Endodermal cell (in vitro differentiated cells): ENCODE data around the gene LRRC32. TPM values are rescaled to one million over a fixed set of nuclear protein-coding genes. Genes with fewer than 3 reads are reported as not detected.

Source experiments
- DNase-seq: peaks from one replicate; pipeline ENCODE4 v3.0.0-alpha.2; 2017
- H3K27ac ChIP-seq: 2 replicates; pipeline ENCODE4 v1.5.1; 2013; ENCODE audit warnings: mild to moderate bottlenecking, low read depth, low read length, moderate library complexity
- H3K27me3 ChIP-seq: 2 replicates; pipeline ENCODE4 v1.6.1; 2013; ENCODE audit warnings: mild to moderate bottlenecking, low read length, moderate library complexity; ENCODE audit not compliant: insufficient read depth, control insufficient read depth, poor library complexity, severe bottlenecking
- H3K36me3 ChIP-seq: 2 replicates; pipeline ENCODE4 v1.7.0; 2013; ENCODE audit warnings: mild to moderate bottlenecking, low read length, moderate library complexity; ENCODE audit not compliant: control insufficient read depth, insufficient read depth
- H3K4me1 ChIP-seq: one replicate; pipeline ENCODE4 v1.7.0; 2013; ENCODE audit warnings: low read length; ENCODE audit not compliant: control insufficient read depth, insufficient read depth
- H3K4me3 ChIP-seq: 2 replicates; pipeline ENCODE4 v1.5.1; 2013; ENCODE audit warnings: mild to moderate bottlenecking, low read length, moderate library complexity
- H3K9ac ChIP-seq: 2 replicates; pipeline ENCODE4 v1.6.1; 2013; ENCODE audit warnings: mild to moderate bottlenecking, low read length, moderate library complexity; ENCODE audit not compliant: poor library complexity, severe bottlenecking; ENCODE audit errors: extremely low read depth
- H3K9me3 ChIP-seq: 2 replicates; pipeline ENCODE4 v1.6.1; 2013; ENCODE audit warnings: mild to moderate bottlenecking, low read length, moderate library complexity; ENCODE audit not compliant: control insufficient read depth
- H3K27ac Mint-ChIP-seq: 2 replicates; pipeline ENCODE4 v1.8.0; 2020; ENCODE audit warnings: mixed read lengths
- H3K27me3 Mint-ChIP-seq: 2 replicates; pipeline ENCODE4 v1.8.0; 2021; ENCODE audit warnings: mild to moderate bottlenecking, mixed read lengths; ENCODE audit not compliant: insufficient read depth
- H3K36me3 Mint-ChIP-seq: 2 replicates; pipeline ENCODE4 v1.8.0; 2020; ENCODE audit warnings: low read depth, mixed read lengths
- H3K4me1 Mint-ChIP-seq: 2 replicates; pipeline ENCODE4 v1.8.0; 2020; ENCODE audit warnings: mixed read lengths
- H3K4me3 Mint-ChIP-seq: 2 replicates; pipeline ENCODE4 v1.8.0; 2020; ENCODE audit warnings: mild to moderate bottlenecking, moderate library complexity, mixed read lengths
- H3K9me3 Mint-ChIP-seq: 2 replicates; pipeline ENCODE4 v1.8.0; 2020; ENCODE audit warnings: mild to moderate bottlenecking, mixed read lengths
- WGBS, 2 experiments: methylation state at CpG; one replicate each; pipeline versions ENCODE4 v1.1.5 to v1.1.7; 2013; ENCODE audit warnings: missing lambda C conversion rate in 2 of 2, mixed read lengths in 1 of 2; ENCODE audit not compliant: insufficient coverage in 1 of 2, insufficient read length in 1 of 2; 5-methylcytosine and 5-hydroxymethylcytosine counted together
- total RNA-seq, 2 donors: library from RNA; stranded (reverse); fragmentation: NEBNext Ultra II Directional in 1 of 2; extraction: Animal tissue kit (Norgen Biotek cat#: 25700) in 1 of 2; gene quantifications; 2 replicates in 1 of 2; 3 replicates in 1 of 2; pipeline ENCODE4 v1.2.1, GENCODE V29; 2021
- TF ChIP-seq, protein P1 (sequence below): fragments of 200-600 bp; sonication (generic); conservative IDR thresholded peaks from 2 replicates; pipeline ENCODE4 v1.5.0; 2021; ENCODE audit warnings: antibody characterized with exemption, mild to moderate bottlenecking

LRRC32 gene
- total RNA-seq, 2 donors from 2014 or later = 1.3 to 1.6 TPM

DNA sequence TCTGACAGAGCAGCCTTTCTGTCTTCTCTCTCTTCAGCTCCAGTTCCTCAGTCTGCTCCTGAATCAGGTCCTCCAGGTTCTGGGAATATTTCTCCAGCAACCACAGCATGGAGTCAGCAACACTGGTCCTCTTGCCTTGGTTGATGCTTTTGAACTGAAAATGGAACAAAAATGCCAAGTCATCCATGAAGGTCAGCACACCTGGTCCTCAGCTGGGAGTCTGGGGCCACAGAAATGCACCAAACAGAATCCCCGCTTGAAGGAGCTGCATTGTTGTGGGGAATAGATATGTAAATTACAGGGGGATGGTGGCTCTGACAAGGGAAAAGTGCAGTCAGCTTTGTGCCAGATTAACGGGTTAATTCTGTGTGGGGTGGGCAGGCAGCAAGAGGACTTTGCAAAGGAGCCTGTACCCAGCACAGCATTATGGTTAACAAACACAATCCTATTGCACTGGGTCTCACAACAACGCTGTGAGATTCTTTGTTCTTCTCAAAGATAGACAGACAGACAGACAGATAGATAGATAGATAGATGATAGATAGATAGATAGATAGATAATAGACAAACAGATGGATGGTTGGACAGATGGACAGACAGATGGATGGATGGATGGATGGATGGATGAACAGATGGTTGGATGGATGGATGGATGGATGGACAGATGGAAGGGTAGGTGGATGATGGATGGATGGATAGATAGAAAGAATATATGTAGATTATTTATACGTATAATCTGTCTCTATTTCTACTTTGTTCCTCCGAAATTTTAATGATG, 33.8 kb upstream of the LRRC32 start:
- Mint-ChIP-seq H3K4me1 (peaks cover 6% of the 10 kb centered on the region), H3K4me3 (no peak overlapping the region), H3K9me3 (no peaks in the 10 kb centered on the region), H3K36me3 (no peaks in the 10 kb centered on the region), H3K27me3 (peaks cover 2% of the 10 kb centered on the region), H3K27ac (peak overlapping the region; percentile 75)
- no peaks in the 10 kb centered on the region for H3K27me3 ChIP-seq
- no peak for DNase-seq
- H3K9ac ChIP-seq = no peak overlapping the region
- H3K4me3 ChIP-seq = no peak overlapping the region
- 36% methylated on average over 3 of the region's 5 CpGs; no CpG with 5 or more reads in 1 of the 2 experiments for WGBS, 2 experiments
- no peaks in the 10 kb centered on the region for H3K36me3 ChIP-seq
- no peak overlapping the region for H3K27ac ChIP-seq
- TF ChIP-seq, protein P1, sequence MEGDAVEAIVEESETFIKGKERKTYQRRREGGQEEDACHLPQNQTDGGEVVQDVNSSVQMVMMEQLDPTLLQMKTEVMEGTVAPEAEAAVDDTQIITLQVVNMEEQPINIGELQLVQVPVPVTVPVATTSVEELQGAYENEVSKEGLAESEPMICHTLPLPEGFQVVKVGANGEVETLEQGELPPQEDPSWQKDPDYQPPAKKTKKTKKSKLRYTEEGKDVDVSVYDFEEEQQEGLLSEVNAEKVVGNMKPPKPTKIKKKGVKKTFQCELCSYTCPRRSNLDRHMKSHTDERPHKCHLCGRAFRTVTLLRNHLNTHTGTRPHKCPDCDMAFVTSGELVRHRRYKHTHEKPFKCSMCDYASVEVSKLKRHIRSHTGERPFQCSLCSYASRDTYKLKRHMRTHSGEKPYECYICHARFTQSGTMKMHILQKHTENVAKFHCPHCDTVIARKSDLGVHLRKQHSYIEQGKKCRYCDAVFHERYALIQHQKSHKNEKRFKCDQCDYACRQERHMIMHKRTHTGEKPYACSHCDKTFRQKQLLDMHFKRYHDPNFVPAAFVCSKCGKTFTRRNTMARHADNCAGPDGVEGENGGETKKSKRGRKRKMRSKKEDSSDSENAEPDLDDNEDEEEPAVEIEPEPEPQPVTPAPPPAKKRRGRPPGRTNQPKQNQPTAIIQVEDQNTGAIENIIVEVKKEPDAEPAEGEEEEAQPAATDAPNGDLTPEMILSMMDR = no peak
- peaks cover 3% of the 10 kb centered on the region for H3K4me1 ChIP-seq
- H3K9me3 ChIP-seq = no peaks in the 10 kb centered on the region

DNA sequence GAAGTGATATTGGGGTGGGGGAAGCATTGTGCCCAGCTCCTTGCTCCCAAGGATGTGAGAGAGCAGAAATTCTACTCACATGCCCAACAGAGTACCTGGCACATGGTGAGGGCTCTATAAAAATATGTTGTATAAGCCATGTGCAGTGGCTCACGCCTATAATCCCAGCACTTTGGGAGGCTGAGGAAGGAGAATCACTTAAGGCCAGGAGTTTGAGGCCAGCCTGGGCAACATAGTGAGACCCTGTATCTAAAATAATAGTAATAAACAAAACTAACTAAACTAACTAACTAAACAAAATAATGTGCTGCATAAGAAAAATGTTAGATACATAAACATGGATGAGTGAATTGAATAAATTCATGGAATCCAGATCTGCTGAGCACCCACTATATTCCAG, 33.2 kb upstream of the LRRC32 start:
- no peak overlapping the region for H3K4me3 Mint-ChIP-seq

DNA sequence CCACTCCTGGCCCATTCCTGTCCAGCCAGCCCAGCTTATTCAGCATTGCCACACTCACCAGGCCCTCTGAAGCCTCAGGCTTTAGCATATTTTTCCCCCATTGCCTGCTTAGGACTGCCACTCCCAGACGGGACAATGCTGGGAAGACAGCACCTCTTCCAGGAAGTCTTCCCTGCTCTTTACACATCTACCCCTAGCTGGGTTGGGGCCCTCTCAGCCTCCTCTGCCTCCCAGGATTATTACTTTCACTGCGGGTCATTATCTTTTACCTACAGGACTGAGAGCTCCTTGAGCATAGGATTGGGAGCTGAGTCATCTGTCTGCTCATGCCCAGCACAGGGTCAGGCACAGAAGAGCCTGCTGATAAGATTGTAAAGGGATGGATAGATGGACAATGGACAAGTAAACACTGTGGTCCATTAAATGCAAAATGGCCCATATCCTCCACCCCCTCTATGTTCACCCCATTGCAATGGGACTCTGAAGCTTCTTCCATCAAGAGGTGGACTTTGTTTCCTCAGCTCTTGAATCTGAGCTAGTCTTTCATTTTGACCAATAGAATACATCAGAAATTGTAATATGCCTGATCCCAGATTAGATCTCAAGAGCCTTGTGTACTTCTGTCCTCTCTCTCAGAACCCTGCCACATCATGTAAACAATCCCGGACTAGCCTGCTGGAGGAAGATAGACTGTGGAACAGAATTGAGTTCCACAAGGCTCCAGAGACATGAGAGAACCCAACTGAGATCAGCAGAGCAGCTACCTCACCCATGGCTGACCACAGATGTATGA, 32.0 kb upstream of the LRRC32 start:
- H3K27me3 ChIP-seq = no peaks in the 10 kb centered on the region
- 75 to 89% methylated on average over 3 of the region's 3 CpGs for WGBS, 2 experiments
- Mint-ChIP-seq H3K36me3 (no peaks in the 10 kb centered on the region), H3K4me1 (peaks cover 6% of the 10 kb centered on the region), H3K4me3 (no peak overlapping the region), H3K27me3 (no peaks in the 10 kb centered on the region), H3K27ac (no peak overlapping the region), H3K9me3 (no peaks in the 10 kb centered on the region)
- H3K4me1 ChIP-seq = peaks cover 3% of the 10 kb centered on the region
- TF ChIP-seq, protein P1 = no peak
- DNase-seq = no peak
- H3K9me3 ChIP-seq = no peaks in the 10 kb centered on the region
- no peaks in the 10 kb centered on the region for H3K36me3 ChIP-seq
- H3K27ac ChIP-seq = no peak overlapping the region
- no peak overlapping the region for H3K9ac ChIP-seq
- no peak overlapping the region for H3K4me3 ChIP-seq

More for the DNA sequence above, 33.2 kb upstream of the LRRC32 start:
- H3K36me3 ChIP-seq = no peaks in the 10 kb centered on the region
- no peaks in the 10 kb centered on the region for H3K27me3 ChIP-seq
- Mint-ChIP-seq H3K9me3 (no peaks in the 10 kb centered on the region), H3K27ac (peak overlapping the region; percentile 75), H3K4me1 (peaks cover 6% of the 10 kb centered on the region), H3K27me3 (peaks cover 2% of the 10 kb centered on the region), H3K36me3 (no peaks in the 10 kb centered on the region)
- H3K4me3 ChIP-seq = no peak overlapping the region
- 92 to 100% methylated on average over 1 of the region's 1 CpG for WGBS, 2 experiments
- H3K4me1 ChIP-seq = peaks cover 3% of the 10 kb centered on the region
- DNase-seq = no peak
- no peak overlapping the region for H3K27ac ChIP-seq
- TF ChIP-seq, protein P1 = no peak
- no peaks in the 10 kb centered on the region for H3K9me3 ChIP-seq
- no peak overlapping the region for H3K9ac ChIP-seq
